PFSK-1 (cell line): Measurements from ENCODE around the gene KCNJ15.

Experiments
- FOXP2 ChIP-seq: optimal IDR thresholded peaks from 2 replicates; pipeline ENCODE3; 2011; ENCODE audit warnings: borderline replicate concordance, control low read depth, inconsistent platforms; ENCODE audit not compliant: insufficient read depth; ENCODE audit errors: extremely low read length, extremely low read depth
- POLR2AphosphoS5 ChIP-seq: IDR thresholded peaks from 2 replicates; pipeline ENCODE4 v1.6.1; 2012; ENCODE audit warnings: low read depth, mild to moderate bottlenecking, control low read depth, low read length, moderate library complexity
- REST ChIP-seq, 2 experiments: IDR thresholded peaks; 2 replicates each; pipeline versions ENCODE4 v1.6.1 to v1.8.0; 2011 to 2012; ENCODE audit warnings: low read depth in 2 of 2, low read length in 2 of 2, control low read depth in 1 of 2, inconsistent platforms in 1 of 2, mild to moderate bottlenecking in 1 of 2, moderate library complexity in 1 of 2; ENCODE audit not compliant: insufficient read depth in 1 of 2
- SIN3A ChIP-seq: IDR thresholded peaks from 2 replicates; pipeline ENCODE4 v1.6.1; 2012; ENCODE audit warnings: mild to moderate bottlenecking, low read length, moderate library complexity, borderline replicate concordance; ENCODE audit not compliant: insufficient read depth
- TAF1 ChIP-seq: IDR thresholded peaks from 2 replicates; pipeline ENCODE4 v1.6.1; 2012; ENCODE audit warnings: low read length, control low read depth, borderline replicate concordance; ENCODE audit not compliant: insufficient read depth

- no peak for TF ChIP-seq TAF1
- no peak for TF ChIP-seq POLR2AphosphoS5
- TF ChIP-seq REST (IDR thresholded peaks at IDR 0.05; ENCODE audit: insufficient read depth in 1 of 2, low read depth in 2 of 2, low read length in 2 of 2), result no peak
- no peak for TF ChIP-seq SIN3A
- TF ChIP-seq FOXP2, result no peak
Measured at GRCh38 chr21:38349111-38349746, 92.4 kb downstream of the KCNJ15 start.
